ENCODE measurements around the gene SLC10A1. TPM values are rescaled to one million over a fixed set of nuclear protein-coding genes. Genes with fewer than 3 reads are reported as not detected.
"Not testable (repeated sequence)": the region's sequence is repeated elsewhere in the genome, so short reads cannot be mapped to it uniquely, and the experiment has no call there.

SLC10A1 gene
- total RNA-seq, 4 donors from 2014 or later = not detected

GRCh38 chr14:69752773-69753172 lies 44.3 kb downstream of the SLC10A1 start:
- Histone ChIP-seq H3K36me3 (no peaks in the 10 kb centered on the region), H3K4me1 (no peaks in the 10 kb centered on the region), H3K27ac (no peak overlapping the region), H3K4me3 (no peak overlapping the region), H3K9me3 (no peaks in the 10 kb centered on the region), H3K27me3 (no peaks in the 10 kb centered on the region)
- intact Hi-C loops (cut with DNase I; ENCODE audit: low total_unique reads) = no loop called here
- no peak for DNase-seq
- TF ChIP-seq POLR2A (IDR thresholded peaks at IDR 0.05) = no peak
- no peak for TF ChIP-seq CTCF (IDR thresholded peaks at IDR 0.05)

- intact Hi-C loops (cut with DNase I; ENCODE audit: low total_unique reads) = no loop called here
- H3K27ac ChIP-seq = no peak overlapping the region
- no peaks in the 10 kb centered on the region for H3K36me3 ChIP-seq
- TF ChIP-seq CTCF (IDR thresholded peaks at IDR 0.05) = no peak
- TF ChIP-seq POLR2A (IDR thresholded peaks at IDR 0.05) = no peak
- H3K9me3 ChIP-seq = no peaks in the 10 kb centered on the region
- H3K4me3 ChIP-seq = no peak overlapping the region
- H3K4me1 ChIP-seq = no peaks in the 10 kb centered on the region
- no peak for DNase-seq
- H3K27me3 ChIP-seq = no peaks in the 10 kb centered on the region
These were observed 46.5 kb downstream of the SLC10A1 start for GRCh38 chr14:69750495-69750894.

- Histone ChIP-seq H3K27ac (no peak overlapping the region), H3K27me3 (no peaks in the 10 kb centered on the region), H3K4me1 (no peaks in the 10 kb centered on the region), H3K4me3 (no peak overlapping the region), H3K36me3 (no peaks in the 10 kb centered on the region), H3K9me3 (no peaks in the 10 kb centered on the region)
- TF ChIP-seq CTCF (IDR thresholded peaks at IDR 0.05) (no peak), POLR2A (IDR thresholded peaks at IDR 0.05) (no peak)
- intact Hi-C loops (cut with DNase I; ENCODE audit: low total_unique reads) = no loop called here
- DNase-seq = no peak
These were observed 47.1 kb downstream of the SLC10A1 start for GRCh38 chr14:69749956-69750355.

GRCh38 chr14:69741055-69741454 lies 56.0 kb downstream of the SLC10A1 start:
- intact Hi-C loops (cut with DNase I; ENCODE audit: low total_unique reads) = no loop called here
- H3K4me3 ChIP-seq = no peak overlapping the region
- DNase-seq = no peak
- TF ChIP-seq POLR2A (IDR thresholded peaks at IDR 0.05) (no peak), CTCF (IDR thresholded peaks at IDR 0.05) (no peak)
- H3K36me3 ChIP-seq = no peaks in the 10 kb centered on the region
- no peaks in the 10 kb centered on the region for H3K4me1 ChIP-seq
- no peaks in the 10 kb centered on the region for H3K9me3 ChIP-seq
- no peaks in the 10 kb centered on the region for H3K27me3 ChIP-seq
- no peak overlapping the region for H3K27ac ChIP-seq

GRCh38 chr14:69736405-69736804 lies 60.6 kb downstream of the SLC10A1 start:
- H3K36me3 ChIP-seq; DNase-seq; intact Hi-C loops (cut with DNase I; ENCODE audit: low total_unique reads): not testable (repeated sequence)

GRCh38 chr14:69731919-69732598 lies 65.0 kb downstream of the SLC10A1 start:
- H3K4me3 ChIP-seq; H3K4me1 ChIP-seq; H3K27me3 ChIP-seq; H3K9me3 ChIP-seq; H3K27ac ChIP-seq; intact Hi-C loops (cut with DNase I; ENCODE audit: low total_unique reads); H3K36me3 ChIP-seq; DNase-seq: not testable (repeated sequence)

More at GRCh38 chr14:69736405-69736804, 60.6 kb downstream of the SLC10A1 start:
- H3K27ac ChIP-seq, H3K4me1 ChIP-seq, H3K9me3 ChIP-seq, H3K4me3 ChIP-seq, H3K27me3 ChIP-seq: not testable (repeated sequence)
